Uterus (tissue), 4 donors: ENCODE measurements around the gene CASP8AP2. TPM values are rescaled to one million over a fixed set of nuclear protein-coding genes. Genes with fewer than 3 reads are reported as not detected.

Experiments
- DNase-seq, 2 donors: peaks; one replicate each; pipeline ENCODE4 v3.0.0-alpha.2; 2019 to 2020
- H3K27ac ChIP-seq, 2 donors: fragments of 200-600 bp; sonication (generic); 1 replicate in 1 of 2; 2 replicates in 1 of 2; pipeline ENCODE4 v1.5.1; 2016 to 2018
- H3K27me3 ChIP-seq, 2 donors: fragments of 200-600 bp; sonication (generic); one replicate each; pipeline ENCODE4 v1.5.1; 2018 to 2019; ENCODE audit warnings: control low read depth in 1 of 2
- H3K36me3 ChIP-seq, 2 donors: fragments of 200-600 bp; sonication (generic); one replicate each; pipeline ENCODE4 v1.5.1; 2019; ENCODE audit warnings: control low read depth in 1 of 2
- H3K4me1 ChIP-seq, 2 donors: fragments of 200-600 bp; sonication (generic); one replicate each; pipeline ENCODE4 v1.5.1; 2018 to 2019; ENCODE audit warnings: control low read depth in 1 of 2
- H3K4me3 ChIP-seq, 2 donors: fragments of 200-600 bp; sonication (generic); 1 replicate in 1 of 2; 2 replicates in 1 of 2; pipeline ENCODE4 v1.5.1; 2018 to 2019; ENCODE audit warnings: mild to moderate bottlenecking in 1 of 2
- H3K9me3 ChIP-seq, 2 donors: fragments of 200-600 bp; sonication (generic); one replicate each; pipeline ENCODE4 v1.5.1; 2019; ENCODE audit warnings: control low read depth in 1 of 2
- POLR2A ChIP-seq, 2 donors: fragments of 450-650 bp; IDR thresholded peaks; one replicate each; pipeline ENCODE4 v1.6.1; 2016; ENCODE audit warnings: antibody characterized with exemption in 2 of 2, mild to moderate bottlenecking in 1 of 2, moderate library complexity in 1 of 2
- intact Hi-C: fragments of 100-400 bp; cut with DNase I; formaldehyde crosslinking; loops from one replicate; pipeline ENCODE4 v1.15.1; 2023; ENCODE audit warnings: low total_unique reads
- total RNA-seq, 4 donors: library from RNA; depleted of rRNA in 3 of 4; stranded (reverse); fragments of >200 nt in 3 of 4; gene quantifications; one replicate each; pipeline versions ENCODE4 v1.1.0 to v1.2.4, GENCODE V29; 2014 to 2023
- TF ChIP-seq, protein P1 (sequence below), 4 experiments: fragments of 200-600 bp in 2 of 4; fragments of 450-650 bp in 2 of 4; sonication (generic) in 2 of 4; IDR thresholded peaks; one replicate each; pipeline ENCODE4 v1.5.1; 2016 to 2019; ENCODE audit warnings: antibody characterized with exemption in 4 of 4, mild to moderate bottlenecking in 2 of 4, moderate library complexity in 1 of 4
- donor health status: DM: yes; HTN: yes; CAD: no.

The CASP8AP2 gene
- total RNA-seq, 4 donors from 2014 or later = 22.0 to 37.6 (median 29.6) TPM

DNA sequence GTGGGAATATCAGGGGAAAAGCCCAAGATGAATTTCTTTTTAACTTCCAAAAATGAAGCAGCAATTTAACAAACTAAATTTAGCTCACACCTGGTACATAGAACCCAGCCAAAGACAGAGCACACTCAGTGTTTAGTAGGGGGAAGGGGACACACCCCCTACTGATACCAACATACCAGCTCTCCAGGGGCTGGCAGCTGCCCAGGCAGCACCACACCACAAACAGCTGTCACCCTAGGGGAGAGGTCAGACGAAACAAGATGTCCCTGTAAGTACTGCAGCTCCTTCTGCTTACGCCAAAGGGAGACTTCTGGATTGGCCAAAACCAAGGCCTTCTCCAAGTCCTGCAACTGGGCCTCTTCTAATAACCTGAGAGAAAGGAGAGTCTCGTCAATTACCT, 36.1 kb upstream of the CASP8AP2 start:
- no peaks in the 10 kb centered on the region for H3K27me3 ChIP-seq
- DNase-seq = no peak
- H3K27ac ChIP-seq = no peak overlapping the region
- no peaks in the 10 kb centered on the region for H3K9me3 ChIP-seq
- intact Hi-C loops = no loop called here
- no peak overlapping the region for H3K4me3 ChIP-seq
- H3K4me1 ChIP-seq = no peaks in the 10 kb centered on the region
- H3K36me3 ChIP-seq = no peaks in the 10 kb centered on the region
- no peak for TF ChIP-seq POLR2A (IDR thresholded peaks at IDR 0.05)
- TF ChIP-seq, protein P1, sequence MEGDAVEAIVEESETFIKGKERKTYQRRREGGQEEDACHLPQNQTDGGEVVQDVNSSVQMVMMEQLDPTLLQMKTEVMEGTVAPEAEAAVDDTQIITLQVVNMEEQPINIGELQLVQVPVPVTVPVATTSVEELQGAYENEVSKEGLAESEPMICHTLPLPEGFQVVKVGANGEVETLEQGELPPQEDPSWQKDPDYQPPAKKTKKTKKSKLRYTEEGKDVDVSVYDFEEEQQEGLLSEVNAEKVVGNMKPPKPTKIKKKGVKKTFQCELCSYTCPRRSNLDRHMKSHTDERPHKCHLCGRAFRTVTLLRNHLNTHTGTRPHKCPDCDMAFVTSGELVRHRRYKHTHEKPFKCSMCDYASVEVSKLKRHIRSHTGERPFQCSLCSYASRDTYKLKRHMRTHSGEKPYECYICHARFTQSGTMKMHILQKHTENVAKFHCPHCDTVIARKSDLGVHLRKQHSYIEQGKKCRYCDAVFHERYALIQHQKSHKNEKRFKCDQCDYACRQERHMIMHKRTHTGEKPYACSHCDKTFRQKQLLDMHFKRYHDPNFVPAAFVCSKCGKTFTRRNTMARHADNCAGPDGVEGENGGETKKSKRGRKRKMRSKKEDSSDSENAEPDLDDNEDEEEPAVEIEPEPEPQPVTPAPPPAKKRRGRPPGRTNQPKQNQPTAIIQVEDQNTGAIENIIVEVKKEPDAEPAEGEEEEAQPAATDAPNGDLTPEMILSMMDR (IDR thresholded peaks at IDR 0.05) = no peak

DNA sequence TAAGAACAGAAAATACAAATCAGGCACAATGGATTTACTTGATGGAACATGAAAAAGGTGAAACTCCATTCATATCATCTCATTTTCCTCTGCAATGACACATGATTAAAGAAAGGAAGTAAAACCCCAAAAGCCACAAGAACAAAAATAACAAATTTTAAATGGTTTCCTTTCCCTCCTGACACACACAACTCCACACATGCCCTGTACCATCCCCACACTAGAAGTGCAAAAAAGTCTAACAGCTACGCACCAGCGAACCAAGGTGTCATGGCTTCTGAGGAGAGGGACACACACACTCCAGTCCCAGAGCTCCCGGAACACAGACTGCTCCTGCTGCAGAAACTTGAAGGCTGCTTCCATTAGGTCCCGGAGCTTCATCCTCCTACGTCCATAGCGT, 35.4 kb upstream of the CASP8AP2 start:
- no peak overlapping the region for H3K4me3 ChIP-seq
- no peaks in the 10 kb centered on the region for H3K36me3 ChIP-seq
- H3K27ac ChIP-seq = no peak overlapping the region
- TF ChIP-seq, protein P1 (IDR thresholded peaks at IDR 0.05) = no peak
- no peak for TF ChIP-seq POLR2A (IDR thresholded peaks at IDR 0.05)
- no peaks in the 10 kb centered on the region for H3K4me1 ChIP-seq
- H3K9me3 ChIP-seq = no peaks in the 10 kb centered on the region
- intact Hi-C loops = no loop called here
- DNase-seq = no peak
- H3K27me3 ChIP-seq = no peaks in the 10 kb centered on the region

DNA sequence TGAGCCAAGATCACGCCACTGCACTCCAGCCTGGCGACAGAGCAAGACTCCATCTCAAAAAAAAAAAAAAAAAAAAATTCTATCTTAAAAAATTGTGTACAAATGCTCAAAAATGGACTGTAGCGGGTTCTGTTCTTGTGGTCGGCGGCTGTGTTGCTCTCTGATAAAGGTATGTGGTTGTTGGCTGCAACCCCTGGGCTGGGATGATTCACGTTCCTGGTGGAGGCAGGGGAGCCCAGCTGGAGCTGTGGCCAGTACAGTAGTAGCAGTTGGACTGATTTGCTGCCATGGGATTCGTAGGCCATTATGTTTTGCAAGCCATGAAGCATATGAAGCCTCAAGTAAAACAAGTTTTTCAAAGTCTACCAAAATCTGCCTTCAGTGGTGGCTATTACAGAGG, 32.4 kb upstream of the CASP8AP2 start:
- H3K9me3 ChIP-seq = no peaks in the 10 kb centered on the region
- no peaks in the 10 kb centered on the region for H3K27me3 ChIP-seq
- no peak for TF ChIP-seq POLR2A (IDR thresholded peaks at IDR 0.05)
- TF ChIP-seq, protein P1 (IDR thresholded peaks at IDR 0.05) = no peak
- no peaks in the 10 kb centered on the region for H3K36me3 ChIP-seq
- intact Hi-C loops = no loop called here
- no peaks in the 10 kb centered on the region for H3K4me1 ChIP-seq
- no peak overlapping the region for H3K27ac ChIP-seq
- DNase-seq = no peak
- H3K4me3 ChIP-seq = no peak overlapping the region

DNA sequence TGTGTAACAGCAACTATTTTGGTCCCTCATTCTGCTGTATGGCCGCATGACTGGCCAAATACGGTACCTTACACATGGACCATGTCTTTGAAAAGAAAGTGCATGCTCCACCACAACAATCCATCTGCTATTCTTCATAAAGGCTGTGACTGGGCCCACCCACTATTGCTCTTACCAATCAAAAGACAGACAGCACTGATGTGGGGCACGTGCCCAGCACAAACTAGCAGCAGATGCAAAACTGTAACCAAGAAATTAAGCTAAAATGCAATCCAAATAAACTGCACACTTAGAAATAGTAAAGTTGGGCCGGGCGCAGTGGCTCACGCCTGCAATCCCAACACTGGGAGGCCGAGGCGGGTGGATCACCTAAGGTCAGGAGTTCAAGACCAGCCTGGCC, 30.6 kb upstream of the CASP8AP2 start:
- H3K36me3 ChIP-seq = no peaks in the 10 kb centered on the region
- no peaks in the 10 kb centered on the region for H3K9me3 ChIP-seq
- intact Hi-C loops = no loop called here
- H3K27ac ChIP-seq = no peak overlapping the region
- H3K4me3 ChIP-seq = no peak overlapping the region
- TF ChIP-seq POLR2A (IDR thresholded peaks at IDR 0.05) = no peak
- TF ChIP-seq, protein P1 (IDR thresholded peaks at IDR 0.05) = no peak
- no peaks in the 10 kb centered on the region for H3K4me1 ChIP-seq
- no peak for DNase-seq
- H3K27me3 ChIP-seq = no peaks in the 10 kb centered on the region

DNA sequence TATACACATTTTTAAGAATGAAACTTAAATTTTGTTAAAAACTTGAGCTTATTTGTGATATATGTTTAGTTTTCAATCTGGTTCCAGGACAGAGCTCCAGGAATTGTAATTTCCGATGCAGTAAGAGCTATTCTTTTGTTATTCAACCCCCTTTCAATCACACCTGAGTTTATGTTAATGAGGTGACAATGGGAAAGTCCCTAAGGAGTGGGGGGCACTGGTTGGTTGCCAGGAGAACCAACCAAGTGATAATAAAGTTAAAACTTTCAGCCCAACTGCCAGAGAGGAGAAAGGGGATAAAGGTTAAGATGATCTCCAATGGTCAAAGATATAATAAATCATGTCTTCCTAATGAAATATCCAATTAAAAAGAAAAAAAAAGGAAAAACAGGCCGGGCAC, 29.9 kb upstream of the CASP8AP2 start:
- H3K4me1 ChIP-seq = no peaks in the 10 kb centered on the region
- intact Hi-C loops = no loop called here
- H3K4me3 ChIP-seq = no peak overlapping the region
- H3K27me3 ChIP-seq = no peaks in the 10 kb centered on the region
- no peak overlapping the region for H3K27ac ChIP-seq
- H3K36me3 ChIP-seq = no peaks in the 10 kb centered on the region
- TF ChIP-seq, protein P1 (IDR thresholded peaks at IDR 0.05) = no peak
- no peak for TF ChIP-seq POLR2A (IDR thresholded peaks at IDR 0.05)
- H3K9me3 ChIP-seq = no peaks in the 10 kb centered on the region
- no peak for DNase-seq
